Fibroblast of lung (primary cell): ENCODE data around the gene SENP8.
"Not testable (repeated sequence)": the region's sequence is repeated elsewhere in the genome, so short reads cannot be mapped to it uniquely, and the experiment has no call there.

ENCODE experiments used
- EZH2 ChIP-seq: IDR thresholded peaks from 2 replicates; pipeline ENCODE4 v1.5.1; 2012; ENCODE audit warnings: low read length, control low read depth, mild to moderate bottlenecking; ENCODE audit errors: missing control alignments
- TF ChIP-seq, protein P1 (sequence below), 2 donors: IDR thresholded peaks in 1 of 2; conservative IDR thresholded peaks in 1 of 2; 1 replicate in 1 of 2; 2 replicates in 1 of 2; pipeline ENCODE4 v1.5.1; 2011 to 2012; ENCODE audit warnings: low read length in 2 of 2, control low read depth in 1 of 2, inconsistent platforms in 1 of 2, low read depth in 1 of 2, mild to moderate bottlenecking in 1 of 2

DNA sequence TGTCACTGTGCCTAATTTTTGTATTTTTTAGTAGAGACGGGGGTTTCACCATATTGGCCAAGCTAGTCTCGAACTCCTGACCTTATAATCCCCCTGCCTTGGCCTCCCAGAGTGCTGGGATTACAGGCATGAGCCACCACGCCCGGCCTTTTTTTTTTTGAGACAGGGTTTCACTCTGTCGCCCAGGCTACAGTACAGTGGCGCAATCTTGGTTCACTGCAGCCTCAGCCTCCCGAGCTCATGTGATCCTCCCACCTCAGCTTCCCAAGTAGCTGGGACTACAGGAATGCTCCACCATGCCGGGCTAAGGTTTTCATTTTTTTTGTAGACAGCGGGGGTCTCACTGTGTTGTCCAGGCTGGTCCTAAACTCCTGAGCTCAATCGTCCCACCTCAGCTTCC is 53.8 kb downstream of the SENP8 start:
- TF ChIP-seq, protein P1, sequence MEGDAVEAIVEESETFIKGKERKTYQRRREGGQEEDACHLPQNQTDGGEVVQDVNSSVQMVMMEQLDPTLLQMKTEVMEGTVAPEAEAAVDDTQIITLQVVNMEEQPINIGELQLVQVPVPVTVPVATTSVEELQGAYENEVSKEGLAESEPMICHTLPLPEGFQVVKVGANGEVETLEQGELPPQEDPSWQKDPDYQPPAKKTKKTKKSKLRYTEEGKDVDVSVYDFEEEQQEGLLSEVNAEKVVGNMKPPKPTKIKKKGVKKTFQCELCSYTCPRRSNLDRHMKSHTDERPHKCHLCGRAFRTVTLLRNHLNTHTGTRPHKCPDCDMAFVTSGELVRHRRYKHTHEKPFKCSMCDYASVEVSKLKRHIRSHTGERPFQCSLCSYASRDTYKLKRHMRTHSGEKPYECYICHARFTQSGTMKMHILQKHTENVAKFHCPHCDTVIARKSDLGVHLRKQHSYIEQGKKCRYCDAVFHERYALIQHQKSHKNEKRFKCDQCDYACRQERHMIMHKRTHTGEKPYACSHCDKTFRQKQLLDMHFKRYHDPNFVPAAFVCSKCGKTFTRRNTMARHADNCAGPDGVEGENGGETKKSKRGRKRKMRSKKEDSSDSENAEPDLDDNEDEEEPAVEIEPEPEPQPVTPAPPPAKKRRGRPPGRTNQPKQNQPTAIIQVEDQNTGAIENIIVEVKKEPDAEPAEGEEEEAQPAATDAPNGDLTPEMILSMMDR (conservative IDR thresholded peaks at IDR 0.05 in 1 of 2, IDR thresholded peaks at IDR 0.05 in 1 of 2; ENCODE audit: low read depth in 1 of 2, low read length in 2 of 2): not testable (repeated sequence)
- TF ChIP-seq EZH2: not testable (repeated sequence)
